Activated CD8-positive, alpha-beta memory T cell treated with anti-CD3 and anti-CD28 coated beads, Interleukin-2, amount 50 U/mL, for 4 hours (primary cell): ENCODE results near the gene FBLIM1.

Experiments used
- DNase-seq: peaks from one replicate; pipeline ENCODE4 v3.0.0-alpha.2; 2020

Gene FBLIM1

DNA sequence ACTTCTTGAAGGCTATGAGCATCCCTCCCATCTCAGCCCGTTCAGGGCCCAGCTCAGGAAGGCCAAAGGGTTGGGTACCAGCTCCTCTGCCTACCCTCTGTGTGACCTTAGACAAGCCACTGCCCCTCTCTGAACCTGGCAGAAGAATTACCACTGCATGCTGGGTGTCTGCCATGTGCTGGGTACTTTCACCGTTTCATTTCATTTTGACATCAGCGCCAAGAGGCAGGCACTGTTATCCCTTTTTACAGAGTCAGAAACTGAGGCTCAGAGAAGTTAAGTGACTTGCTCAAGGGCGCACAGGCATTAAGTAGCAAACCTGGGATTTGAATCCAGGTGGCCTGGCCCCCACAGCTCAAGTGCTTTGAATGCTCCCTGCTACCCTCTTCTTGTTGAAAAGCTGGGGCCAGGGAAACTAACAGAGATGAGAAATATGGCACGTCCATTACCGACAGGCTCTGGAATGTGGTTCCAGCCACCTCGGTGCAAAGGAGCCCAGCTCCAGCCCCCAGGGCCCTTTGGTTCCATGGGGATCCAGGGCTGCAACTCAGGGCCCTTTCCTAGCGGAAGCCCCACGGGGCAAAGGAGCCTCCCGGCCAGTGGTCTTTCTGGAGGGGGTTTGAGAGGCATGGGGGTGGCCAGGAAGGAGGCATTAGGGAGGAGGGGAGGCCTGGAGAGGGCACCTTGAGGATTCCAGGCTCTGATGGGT is 9.8 kb upstream of the FBLIM1 start:
- DNase-seq = no peak

DNA sequence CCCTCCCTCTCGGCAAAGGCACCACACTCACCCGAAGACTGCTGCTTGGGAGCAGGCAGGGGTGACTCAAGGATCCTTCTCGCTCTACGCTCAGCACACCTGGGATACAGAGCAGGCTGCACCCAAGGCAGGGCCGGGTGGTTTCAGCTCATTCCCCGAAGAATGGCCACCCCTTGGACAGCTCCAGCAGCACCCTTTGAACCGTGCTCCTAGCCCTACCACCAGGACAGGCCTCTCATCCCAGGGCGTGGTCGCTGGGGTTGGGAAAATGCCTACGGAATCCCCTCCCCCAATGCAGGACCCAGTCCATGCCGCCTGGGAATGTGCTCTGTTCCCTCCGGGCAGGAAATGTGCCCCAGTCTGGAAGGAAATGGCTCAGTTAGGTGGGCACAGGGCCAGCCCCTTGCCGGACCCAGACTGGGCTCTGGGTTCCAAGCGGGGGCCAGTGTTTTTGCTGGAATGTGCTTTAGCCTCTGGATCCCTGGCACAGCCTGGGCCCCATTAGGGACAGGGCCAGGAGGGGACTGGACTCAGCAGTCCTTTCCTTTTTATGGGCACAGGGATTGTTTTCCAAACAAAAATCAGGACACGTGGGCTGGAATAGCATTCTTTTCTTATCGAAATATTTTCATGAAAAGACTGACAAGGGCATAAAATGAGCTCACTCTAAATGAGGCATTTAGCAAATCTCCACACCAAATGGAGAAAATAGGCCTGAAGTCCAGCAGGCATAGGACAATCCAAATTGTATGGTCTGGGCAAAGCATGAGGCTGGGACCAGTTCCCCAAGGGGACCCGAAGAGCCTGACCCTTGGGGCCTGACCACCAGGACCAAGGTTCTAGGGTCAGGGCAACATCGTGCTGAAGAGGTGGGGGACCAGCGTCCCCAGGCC is 8.9 kb upstream of the FBLIM1 start:
- DNase-seq = no peak

DNA sequence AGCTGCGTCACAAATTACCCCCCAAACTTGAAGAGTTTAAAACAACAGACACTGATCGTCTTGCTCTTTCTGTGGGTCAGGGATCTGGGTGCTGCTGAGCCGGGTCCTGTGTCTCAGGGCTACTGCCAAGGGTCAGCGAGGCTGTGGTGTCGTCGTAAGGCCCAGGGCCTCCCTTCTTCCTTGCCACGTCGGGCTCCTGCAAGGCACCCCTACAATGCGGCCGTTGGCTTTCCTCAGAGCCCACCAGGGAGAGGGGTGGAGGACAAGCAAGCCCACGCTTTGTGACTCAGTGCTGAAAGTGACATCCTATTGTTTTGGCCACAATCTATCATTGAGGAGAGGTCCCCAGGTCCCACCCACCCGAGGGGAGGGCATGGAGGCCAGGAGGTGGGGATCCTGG is 7.7 kb upstream of the FBLIM1 start:
- DNase-seq = no peak

DNA sequence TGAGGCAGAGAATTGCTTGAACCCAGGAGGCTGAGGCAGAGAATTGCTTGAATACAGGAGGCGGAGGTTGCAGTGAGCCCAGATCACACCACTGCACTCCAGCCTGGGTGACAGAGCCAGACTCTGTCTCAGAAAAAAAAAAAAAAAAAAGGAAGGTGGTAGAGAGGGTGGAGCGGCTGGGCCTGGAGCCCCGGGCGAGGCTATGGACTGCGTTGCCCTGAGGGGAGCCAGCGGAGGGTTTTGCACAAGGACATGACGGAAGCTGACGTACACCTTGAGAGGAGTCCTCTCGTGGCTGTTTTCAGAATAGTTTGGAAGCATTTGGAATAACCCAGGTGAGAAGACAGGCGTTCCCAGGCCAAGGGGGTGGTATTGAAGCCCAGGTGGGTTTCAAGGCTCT is 6.9 kb upstream of the FBLIM1 start:
- no peak for DNase-seq

DNA sequence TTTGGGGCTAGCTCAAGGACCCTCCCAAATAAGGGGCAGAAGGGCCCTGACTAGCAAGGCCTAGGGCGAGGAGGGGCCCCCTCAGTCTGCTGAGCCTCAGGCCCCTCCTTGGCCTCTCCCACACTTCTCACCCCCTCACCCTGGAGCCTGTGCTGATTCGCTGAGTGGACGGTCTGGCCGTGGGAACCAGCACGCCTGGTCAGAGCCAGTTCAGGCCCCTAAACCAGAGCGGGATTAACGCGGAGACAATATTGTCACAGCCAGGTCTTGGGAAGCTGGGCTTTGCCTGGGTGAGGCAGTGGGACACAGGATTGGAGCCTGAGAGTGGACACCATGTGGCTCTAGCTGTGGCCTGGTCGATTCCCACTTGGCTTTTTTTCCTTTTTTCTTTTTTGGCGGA is 4.8 kb upstream of the FBLIM1 start:
- DNase-seq = no peak

DNA sequence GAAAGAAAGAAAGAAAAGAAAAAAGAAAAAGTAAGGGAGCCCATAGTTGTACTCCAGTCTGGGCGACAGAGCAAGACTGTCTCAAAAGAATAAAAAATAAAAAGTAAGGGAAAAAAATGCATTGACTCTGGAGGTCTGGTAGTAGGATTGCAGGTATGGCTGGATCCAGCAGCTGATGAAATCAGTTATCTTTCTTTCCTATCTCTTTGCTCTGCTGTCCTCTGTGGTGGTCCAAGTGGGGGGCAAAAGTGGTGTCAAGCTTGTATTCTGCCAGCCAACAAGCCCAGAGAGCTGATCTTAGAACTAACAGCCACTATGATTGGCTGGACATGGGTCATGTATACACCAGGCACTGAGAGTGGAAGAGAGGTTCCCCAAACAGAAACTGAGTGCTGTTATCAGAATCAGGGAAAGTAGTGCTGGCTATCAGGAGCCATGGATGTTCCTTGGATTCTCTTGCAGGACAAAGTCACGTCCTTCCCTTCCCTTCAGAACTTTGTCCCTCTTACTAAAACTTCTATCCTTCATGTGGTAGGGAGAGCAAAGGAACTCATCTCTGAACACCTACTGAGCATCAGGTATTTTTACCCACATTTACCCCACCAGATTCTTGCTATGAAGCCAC is 3.5 kb upstream of the FBLIM1 start:
- DNase-seq = no peak

DNA sequence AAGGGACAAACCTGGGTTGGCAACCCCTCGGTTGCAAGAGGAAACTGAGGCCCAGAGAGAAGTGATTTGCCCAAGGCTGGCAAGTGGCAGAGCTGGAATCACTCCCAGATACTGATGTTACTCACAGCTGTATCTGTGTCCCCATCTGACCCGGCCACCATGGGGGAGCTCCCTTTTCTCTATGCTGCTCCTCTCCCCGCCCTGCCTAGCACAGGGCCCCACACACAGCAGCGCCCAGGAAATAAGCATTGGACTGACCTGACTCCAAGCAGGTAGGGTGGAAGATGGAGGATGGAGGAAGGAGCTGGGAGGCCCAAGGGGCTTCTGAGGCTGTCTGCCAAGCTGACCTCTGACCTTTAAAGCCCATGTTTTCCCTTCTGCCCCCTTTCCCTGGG is 3.0 kb upstream of the FBLIM1 start:
- no peak for DNase-seq

DNA sequence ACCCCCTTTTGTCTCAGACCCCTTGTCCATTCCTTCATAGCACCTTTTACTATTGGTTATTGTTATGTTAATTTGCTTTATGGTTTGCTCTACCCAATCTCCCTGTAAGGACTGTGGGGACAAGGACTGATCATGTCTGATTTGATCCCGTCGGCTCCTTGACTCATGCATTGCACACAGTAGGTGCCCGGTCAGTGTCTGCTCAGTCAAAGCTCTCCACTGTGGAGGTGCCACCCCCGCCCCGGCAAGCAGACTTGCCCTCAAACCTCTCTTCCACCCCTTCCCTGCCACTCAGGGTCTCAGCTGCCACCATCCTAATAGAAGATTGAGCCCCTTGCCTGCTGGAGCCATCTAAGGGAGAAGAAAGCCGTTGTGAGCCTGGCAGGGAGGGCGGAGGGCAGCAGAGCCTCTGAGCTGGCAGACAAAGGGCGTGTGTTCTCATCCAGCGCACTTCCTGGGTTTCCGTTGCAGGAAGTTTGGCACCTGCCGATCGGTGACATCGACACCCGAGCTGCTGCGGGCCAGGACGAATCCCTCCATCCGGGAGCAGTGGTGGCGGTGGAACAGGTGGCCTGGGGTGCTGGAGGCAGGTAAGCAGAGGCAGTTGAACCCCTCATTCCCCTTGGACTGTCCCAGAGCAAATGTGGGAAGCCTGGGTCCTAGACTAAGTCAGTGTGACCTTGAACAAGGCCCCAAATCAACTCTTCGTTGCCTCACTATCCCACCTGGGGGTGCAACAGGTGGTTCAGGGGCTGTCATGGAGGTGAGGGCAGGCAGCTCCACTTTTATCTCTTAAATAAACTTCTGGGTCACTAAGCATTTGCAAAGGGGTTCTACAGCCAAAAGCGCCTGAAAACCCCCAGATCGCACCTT is 2.2 kb upstream of the FBLIM1 start:
- DNase-seq = no peak

DNA sequence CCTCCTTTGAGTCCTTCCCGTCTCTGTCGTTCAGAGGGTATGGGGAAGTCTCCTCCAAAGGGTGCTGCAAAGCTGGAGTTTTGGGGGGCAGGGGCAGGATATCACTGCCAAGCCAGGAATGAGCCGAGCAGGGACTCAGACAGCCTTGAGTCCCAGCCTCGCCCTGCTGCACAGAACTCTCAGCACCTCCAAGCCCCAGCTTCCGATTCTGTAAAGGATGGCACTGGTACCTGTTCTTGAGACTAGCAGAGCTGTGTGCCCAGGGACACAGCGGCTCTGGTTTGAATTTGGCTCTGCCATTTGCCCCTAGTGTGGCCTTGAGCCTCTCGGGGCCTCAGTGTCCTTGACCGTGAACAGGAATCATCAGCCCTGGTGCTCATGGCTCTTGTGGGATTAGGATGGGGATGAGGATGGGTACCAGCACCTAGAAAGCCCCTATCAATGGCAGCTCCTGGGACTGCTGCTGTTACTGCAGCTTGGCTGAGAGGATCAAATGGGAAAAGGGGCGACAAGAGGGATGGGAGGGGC is 1.5 kb upstream of the FBLIM1 start:
- DNase-seq = no peak

DNA sequence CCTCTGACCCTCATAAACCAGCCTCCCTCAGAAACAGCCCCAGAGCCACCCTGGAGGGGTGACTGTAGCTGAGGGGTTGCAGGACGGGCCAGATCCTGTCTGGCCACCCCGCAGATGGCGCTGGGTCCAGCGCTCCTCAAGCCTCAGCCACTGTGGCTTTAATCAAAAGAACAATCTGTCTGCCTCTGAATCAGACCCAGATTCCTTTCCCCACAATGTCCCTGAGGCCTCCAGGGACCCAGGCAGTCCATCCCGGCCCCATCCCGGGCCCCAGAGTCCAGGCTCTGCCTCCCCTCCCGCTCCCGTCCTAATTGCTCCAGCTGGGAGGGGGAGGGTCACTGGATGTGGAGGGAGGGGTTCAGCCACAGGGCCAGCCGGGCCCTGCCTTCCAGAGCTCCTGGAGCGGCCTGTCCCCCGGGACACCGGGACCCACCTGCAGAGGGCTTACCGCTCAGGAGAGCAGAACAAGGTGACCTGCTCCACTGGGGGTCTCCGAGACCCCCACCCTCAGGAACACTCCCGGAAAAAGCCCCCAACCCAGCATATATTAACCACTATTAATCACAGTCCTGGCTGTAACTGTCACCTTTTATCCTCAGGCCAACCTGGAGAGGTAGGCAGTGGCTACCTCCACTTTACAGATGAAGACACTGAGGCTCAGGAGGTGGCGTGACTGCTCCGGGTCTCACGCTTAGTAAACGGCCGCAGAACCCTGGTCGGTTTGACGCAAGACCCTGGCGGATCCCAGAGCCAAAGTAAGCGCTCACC is 836 bp upstream of the FBLIM1 start:
- DNase-seq = no peak

DNA sequence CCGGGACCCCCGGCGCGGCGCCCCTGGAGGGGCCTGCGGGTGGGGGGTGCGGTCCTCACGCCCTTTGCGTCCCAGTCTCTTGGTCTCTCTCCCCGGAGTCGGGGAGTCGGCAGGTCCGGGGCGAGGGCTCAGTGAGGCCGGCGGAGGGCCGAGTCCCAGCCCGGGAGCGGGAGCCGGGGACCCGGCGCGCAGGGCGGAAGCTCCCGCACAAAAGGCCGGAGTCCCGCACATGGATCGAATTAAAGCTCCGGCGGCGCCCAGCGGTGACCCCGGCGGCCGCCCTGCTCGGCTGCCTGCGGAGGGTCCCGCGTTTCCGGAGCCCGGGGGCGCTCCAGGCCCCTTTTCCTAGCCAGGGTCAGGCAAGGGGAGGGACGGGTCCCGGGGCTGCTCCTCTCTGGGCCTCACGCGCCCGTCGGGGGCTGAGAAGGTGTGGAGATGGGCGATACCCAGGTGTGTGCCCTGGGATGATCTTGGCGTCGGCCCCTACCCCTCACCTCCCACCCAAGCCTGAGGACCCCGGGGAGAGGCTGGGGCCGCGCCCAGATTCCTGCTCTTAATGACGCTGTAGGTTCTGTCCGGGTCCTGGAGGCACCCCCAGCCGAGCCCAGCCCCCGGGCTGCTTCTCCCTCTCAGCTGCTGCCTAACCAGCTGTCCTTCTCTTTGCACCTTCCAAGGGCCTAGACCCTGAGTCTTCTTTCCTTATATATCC is 512 bp downstream of the FBLIM1 start:
- no peak for DNase-seq

DNA sequence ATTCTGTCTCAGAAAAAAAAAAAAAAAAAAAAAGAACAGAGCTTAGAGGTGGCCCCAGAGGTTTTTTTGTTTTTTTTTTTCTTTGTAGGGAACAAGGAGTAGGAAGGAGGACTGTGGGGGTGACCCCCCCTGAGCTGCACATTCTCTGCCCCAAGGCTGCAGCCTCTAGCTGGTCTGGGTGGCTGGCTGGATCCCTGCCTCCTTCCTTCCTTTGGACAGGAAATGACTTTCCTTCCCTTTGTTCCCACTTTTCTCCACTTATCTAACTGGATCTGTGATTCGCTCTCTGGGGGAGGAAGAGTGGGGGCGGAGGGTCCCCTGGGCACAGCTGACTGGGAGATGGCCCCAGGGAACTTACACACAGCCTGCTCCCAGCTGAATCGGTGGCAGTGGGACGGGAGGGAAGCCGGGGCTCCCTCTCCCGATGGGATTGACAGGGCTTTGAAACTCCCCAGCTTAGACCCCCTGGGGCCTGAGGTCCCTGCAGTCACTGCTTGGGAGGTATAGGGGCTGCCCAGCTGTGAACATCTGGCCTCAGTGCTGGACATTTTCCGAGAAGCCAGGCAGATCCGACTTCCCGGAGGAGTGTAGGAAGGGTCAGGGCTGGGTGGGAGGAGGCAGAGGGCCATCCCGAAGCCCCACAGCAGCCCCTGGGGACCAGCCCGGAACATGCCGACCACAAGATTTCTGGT is 2.1 kb downstream of the FBLIM1 start:
- DNase-seq = no peak

DNA sequence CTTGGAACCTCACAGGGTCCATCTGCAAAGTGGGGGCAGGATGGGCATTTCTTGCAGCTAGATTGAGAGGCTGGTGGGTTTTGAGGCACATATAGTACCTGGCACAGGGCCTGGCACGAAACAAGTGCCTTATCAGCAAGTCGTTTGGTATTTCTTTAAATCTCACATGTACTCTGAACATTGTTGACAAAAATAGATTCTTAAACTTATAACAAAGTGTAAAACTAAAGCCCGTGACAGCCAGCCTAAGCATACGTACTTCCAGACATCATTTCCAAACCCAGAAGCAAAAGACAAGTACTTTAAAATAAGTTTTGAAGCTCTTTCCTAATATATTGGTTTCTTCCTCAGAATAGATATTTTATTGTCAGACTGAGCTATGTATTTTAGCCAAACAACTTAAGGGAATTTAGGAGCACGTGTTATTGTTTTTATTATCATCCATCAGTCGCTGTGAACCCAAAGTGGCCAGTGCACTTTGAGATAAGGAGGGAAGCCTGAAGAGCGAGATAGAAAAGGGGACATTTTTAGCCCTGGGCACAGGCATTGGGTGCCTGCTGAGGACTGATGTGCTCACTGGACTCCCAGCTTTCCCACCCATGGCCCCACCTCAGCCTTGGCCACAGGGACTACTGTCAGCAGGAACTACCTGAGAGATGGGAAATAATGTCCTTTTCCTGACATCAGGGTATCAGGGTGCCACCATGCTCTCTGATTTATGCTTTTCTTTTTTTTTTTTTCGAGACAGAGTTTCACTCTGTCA is 3.0 kb downstream of the FBLIM1 start:
- DNase-seq = no peak

DNA sequence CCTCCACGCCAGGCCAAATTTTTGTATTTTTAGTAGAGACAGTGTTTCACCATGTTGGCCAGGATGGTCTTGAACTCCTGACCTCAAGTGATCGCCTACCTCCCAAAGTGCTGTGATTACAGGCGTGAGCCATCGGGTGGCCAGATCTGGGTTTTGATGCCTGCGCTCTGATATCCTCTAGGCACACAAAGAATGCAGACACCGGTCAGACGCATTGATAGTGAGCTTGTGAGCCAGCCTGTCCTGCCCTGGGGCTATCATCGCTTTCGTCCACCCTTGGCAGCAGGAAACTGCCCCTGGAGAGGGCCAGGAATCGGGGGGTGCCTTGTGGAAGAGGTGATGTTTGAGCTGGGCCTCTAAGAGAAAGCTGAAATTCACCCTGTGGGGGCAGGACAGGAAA is 4.0 kb downstream of the FBLIM1 start:
- DNase-seq = no peak

DNA sequence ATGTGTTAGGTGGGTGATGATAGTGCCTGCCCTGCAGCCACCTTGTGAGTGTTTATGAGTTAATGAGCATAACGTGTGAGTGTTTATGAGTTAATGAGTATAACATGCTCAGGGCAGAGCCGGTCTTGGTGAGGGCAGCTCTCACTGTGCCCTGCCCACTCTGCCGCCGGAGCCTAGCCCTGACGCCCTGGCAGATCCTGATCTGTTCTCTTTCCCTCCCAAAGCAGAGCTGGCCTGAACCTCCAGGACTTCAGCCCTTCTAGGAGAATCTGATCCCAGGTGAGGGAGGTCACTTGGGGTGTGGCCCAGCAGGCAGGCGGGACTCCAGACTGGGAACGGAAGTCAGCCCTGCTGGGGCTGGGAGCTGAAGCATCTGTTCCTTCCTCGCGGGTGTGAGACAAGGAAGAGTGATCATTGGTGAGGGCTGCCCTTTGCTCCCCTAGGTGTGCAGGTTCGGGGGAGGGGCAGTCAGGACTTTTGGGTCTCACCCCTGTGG is 5.7 kb downstream of the FBLIM1 start:
- no peak for DNase-seq

DNA sequence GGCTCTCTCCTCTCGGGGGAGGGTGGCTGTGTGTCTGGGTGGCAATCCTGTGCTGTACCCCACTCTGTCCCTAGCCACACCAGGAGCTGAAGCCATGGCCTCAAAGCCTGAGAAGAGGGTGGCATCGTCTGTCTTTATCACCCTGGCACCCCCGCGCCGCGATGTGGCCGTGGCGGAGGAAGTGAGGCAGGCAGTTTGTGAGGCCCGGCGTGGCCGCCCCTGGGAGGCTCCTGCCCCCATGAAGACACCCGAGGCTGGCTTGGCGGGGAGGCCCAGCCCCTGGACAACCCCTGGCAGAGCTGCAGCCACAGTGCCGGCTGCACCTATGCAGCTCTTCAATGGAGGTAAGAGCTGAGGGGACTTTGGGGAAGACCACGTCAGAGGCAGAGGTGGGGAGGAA is 6.3 kb downstream of the FBLIM1 start:
- DNase-seq = no peak

DNA sequence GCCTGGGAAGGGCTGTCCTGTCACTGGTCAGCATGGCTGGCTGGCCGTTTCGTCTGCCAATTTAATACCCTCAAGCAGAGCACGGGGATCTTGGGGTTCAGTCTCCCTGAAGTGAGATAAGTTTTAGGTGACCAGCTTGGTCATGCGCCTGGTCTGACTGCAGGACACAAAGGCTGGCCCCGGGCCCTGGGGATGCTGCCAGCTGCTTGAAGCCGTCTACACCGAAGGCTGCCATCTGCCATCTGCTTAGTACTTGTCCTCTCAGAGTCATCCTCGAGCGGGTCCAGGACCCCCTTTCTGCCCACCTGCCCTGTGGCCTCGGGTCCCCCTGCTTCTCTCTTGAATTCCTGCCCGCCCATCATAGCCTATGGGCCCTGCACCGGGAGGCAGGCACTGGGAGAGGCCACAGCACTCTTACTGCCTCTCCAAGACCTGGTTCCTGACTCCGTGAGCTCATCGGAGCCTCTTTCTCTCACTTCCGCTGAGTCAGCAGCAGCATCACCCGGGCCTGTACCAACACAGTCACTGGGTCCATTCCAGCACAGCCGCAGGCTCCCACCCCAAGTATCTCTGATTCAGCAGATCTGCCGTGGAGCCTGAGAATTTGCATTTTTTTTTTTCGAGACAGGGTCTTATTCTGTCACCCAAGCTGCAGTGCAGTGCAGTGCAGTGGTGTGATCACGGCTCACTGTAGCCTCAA is 7.0 kb downstream of the FBLIM1 start:
- DNase-seq = no peak

DNA sequence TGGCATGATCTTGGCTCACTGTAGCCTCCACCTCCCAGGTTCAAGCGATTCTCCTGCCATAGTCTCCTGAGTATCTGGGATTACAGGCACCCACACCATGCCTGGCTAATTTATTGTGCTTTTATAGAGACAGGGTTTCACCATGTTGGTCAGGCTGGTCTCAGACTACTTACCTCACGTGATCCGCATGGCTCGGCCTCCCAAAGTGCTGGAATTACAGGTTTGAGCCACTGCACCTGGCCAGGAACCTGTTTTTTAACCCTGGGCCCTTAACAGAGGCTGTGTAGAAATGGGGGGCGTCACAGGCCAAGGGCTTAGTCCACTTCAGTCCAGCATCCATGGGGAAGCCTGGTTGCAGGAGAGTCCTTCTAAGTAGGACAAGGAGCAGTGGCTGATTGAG is 9.3 kb downstream of the FBLIM1 start:
- no peak for DNase-seq

DNA sequence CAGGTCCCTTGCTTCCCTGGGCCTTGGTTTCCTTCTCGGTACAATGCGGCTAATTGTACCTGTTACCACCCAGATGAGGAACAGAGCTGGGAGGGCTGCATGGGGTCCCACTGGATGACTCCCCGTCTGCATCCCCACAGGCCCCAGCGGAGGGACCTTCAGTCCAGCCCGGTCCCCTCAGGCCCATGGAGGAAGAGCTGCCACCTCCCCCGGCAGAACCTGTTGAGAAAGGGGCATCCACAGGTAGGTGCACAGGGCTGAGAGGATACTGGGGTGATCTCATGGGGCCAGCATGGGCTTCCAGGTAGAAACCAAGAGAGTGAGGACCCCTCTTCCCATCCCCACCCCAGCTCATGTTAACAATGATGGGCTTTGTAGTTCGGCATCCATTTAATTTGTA is 9.8 kb downstream of the FBLIM1 start:
- DNase-seq = no peak
